AG09319 (cell line): ENCODE measurements around the gene GGTA1.
"Not testable (repeated sequence)": the region's sequence is repeated elsewhere in the genome, so short reads cannot be mapped to it uniquely, and the experiment has no call there.

Experiments used
- DNase-seq: peaks from one replicate; pipeline ENCODE4 v3.0.0-alpha.2; 2010; ENCODE audit warnings: low read depth; ENCODE audit errors: extremely low read depth
- CTCF ChIP-seq: IDR thresholded peaks from 2 replicates; pipeline ENCODE4 v1.5.1; 2011; ENCODE audit warnings: low read depth, mild to moderate bottlenecking, inconsistent platforms, low read length, moderate library complexity

The GGTA1 gene

GRCh38 chr9:121474231-121474947 lies 25.3 kb downstream of the GGTA1 start:
- no peak for DNase-seq
- TF ChIP-seq CTCF: no peak

- TF ChIP-seq CTCF: no peak
- DNase-seq: no peak
Measured at GRCh38 chr9:121473229-121473628, 26.4 kb downstream of the GGTA1 start.

- no peak for TF ChIP-seq CTCF
- no peak for DNase-seq
Measured at GRCh38 chr9:121472446-121472845, 27.2 kb downstream of the GGTA1 start.

- TF ChIP-seq CTCF: no peak
- no peak for DNase-seq
Measured at GRCh38 chr9:121466142-121466541, 33.5 kb downstream of the GGTA1 start.

- TF ChIP-seq CTCF: no peak
- no peak for DNase-seq
Measured at GRCh38 chr9:121464968-121465367, 34.7 kb downstream of the GGTA1 start.

GRCh38 chr9:121463026-121463807 lies 36.4 kb downstream of the GGTA1 start:
- DNase-seq: no peak
- peak; percentile 55 for TF ChIP-seq CTCF

- DNase-seq: no peak
- no peak for TF ChIP-seq CTCF
Measured at GRCh38 chr9:121459513-121459912, 40.1 kb downstream of the GGTA1 start.

- not testable (repeated sequence) for DNase-seq
Measured at GRCh38 chr9:121458449-121458848, 41.2 kb downstream of the GGTA1 start.
